Osteocyte (in vitro differentiated cells): ENCODE data around the gene UNC80. TPM values are rescaled to one million over a fixed set of nuclear protein-coding genes. Genes with fewer than 3 reads are reported as not detected.
"Not testable (repeated sequence)": the region's sequence is repeated elsewhere in the genome, so short reads cannot be mapped to it uniquely, and the experiment has no call there.

Source experiments
- DNase-seq: peaks from one replicate; pipeline ENCODE4 v3.0.0; 2021; ENCODE audit warnings: mixed read lengths; ENCODE audit not compliant: unreplicated experiment; ENCODE audit errors: extremely low spot score
- H3K27ac Mint-ChIP-seq: one replicate; pipeline ENCODE4 v1.8.0; 2021; ENCODE audit warnings: mild to moderate bottlenecking, mixed read lengths; ENCODE audit not compliant: unreplicated experiment
- H3K27me3 Mint-ChIP-seq: one replicate; pipeline ENCODE4 v1.8.0; 2021; ENCODE audit warnings: mixed read lengths; ENCODE audit not compliant: unreplicated experiment
- H3K36me3 Mint-ChIP-seq: one replicate; pipeline ENCODE4 v1.8.0; 2021; ENCODE audit warnings: mixed read lengths; ENCODE audit not compliant: unreplicated experiment
- H3K4me1 Mint-ChIP-seq: one replicate; pipeline ENCODE4 v1.8.0; 2021; ENCODE audit warnings: mixed read lengths; ENCODE audit not compliant: unreplicated experiment
- H3K4me3 Mint-ChIP-seq: one replicate; pipeline ENCODE4 v1.8.0; 2021; ENCODE audit warnings: mild to moderate bottlenecking, moderate library complexity, mixed read lengths; ENCODE audit not compliant: unreplicated experiment
- H3K9me3 Mint-ChIP-seq: one replicate; pipeline ENCODE4 v1.8.0; 2021; ENCODE audit warnings: mixed read lengths; ENCODE audit not compliant: unreplicated experiment
- total RNA-seq: library from RNA; stranded (reverse); gene quantifications from 2 replicates; pipeline ENCODE4 v1.2.1, GENCODE V29; 2021
- TF ChIP-seq, protein P1 (sequence below): fragments of 200-600 bp; sonication (generic); IDR thresholded peaks from 2 replicates; pipeline ENCODE4 v1.5.0; 2021; ENCODE audit warnings: antibody characterized with exemption, mild to moderate bottlenecking, moderate library complexity

The UNC80 gene
- total RNA-seq, 1 donor from 2014 or later = not detected

DNA sequence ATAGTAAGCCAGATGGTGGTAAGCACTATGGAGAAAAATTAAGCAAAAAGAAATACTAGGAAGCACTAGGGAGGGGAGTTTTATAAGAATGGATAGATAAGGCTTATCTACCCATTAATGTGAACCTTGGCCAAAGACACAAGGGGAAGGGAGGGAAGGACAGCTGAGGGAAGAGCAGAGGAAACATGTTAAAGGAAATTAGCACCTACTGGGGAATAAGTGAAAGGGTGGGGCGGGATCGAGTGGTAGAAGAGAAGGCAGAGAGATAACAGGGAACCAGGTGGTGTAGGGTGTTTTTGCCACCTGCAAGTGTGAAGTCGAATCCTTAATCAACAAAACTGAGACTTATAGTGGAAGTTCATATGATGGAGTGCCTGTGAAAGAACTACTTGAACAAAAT is 1.7 kb downstream of the UNC80 start:
- H3K27ac Mint-ChIP-seq = no peak overlapping the region
- DNase-seq = no peak
- TF ChIP-seq, protein P1, sequence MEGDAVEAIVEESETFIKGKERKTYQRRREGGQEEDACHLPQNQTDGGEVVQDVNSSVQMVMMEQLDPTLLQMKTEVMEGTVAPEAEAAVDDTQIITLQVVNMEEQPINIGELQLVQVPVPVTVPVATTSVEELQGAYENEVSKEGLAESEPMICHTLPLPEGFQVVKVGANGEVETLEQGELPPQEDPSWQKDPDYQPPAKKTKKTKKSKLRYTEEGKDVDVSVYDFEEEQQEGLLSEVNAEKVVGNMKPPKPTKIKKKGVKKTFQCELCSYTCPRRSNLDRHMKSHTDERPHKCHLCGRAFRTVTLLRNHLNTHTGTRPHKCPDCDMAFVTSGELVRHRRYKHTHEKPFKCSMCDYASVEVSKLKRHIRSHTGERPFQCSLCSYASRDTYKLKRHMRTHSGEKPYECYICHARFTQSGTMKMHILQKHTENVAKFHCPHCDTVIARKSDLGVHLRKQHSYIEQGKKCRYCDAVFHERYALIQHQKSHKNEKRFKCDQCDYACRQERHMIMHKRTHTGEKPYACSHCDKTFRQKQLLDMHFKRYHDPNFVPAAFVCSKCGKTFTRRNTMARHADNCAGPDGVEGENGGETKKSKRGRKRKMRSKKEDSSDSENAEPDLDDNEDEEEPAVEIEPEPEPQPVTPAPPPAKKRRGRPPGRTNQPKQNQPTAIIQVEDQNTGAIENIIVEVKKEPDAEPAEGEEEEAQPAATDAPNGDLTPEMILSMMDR = no peak
- H3K36me3 Mint-ChIP-seq = no peaks in the 10 kb centered on the region
- no peaks in the 10 kb centered on the region for H3K9me3 Mint-ChIP-seq
- peaks cover 5% of the 10 kb centered on the region for H3K4me1 Mint-ChIP-seq
- peaks cover 27% of the 10 kb centered on the region for H3K27me3 Mint-ChIP-seq
- H3K4me3 Mint-ChIP-seq = no peak overlapping the region

DNA sequence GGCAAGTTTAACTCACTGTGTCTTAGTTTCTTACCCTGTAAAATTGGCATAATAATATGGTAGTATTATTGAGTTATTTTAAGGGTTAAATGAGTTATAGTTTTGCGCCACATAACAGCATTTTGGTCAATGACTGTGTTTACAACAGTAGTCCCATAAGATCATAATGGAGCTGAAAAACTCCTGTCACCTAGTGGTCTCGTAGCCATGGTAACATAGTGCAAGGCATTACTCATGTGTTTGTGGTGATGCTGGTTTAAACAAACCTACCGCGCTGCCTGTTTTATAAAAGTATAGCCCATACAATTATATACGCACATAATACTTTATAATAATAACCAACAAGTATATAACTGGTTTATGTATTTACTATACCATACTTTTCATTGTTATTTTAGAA is 15.8 kb downstream of the UNC80 start:
- Mint-ChIP-seq H3K4me3 (no peak overlapping the region), H3K9me3 (no peaks in the 10 kb centered on the region), H3K27me3 (peaks cover 3% of the 10 kb centered on the region), H3K4me1 (no peaks in the 10 kb centered on the region), H3K36me3 (no peaks in the 10 kb centered on the region), H3K27ac (no peak overlapping the region)
- DNase-seq = no peak
- TF ChIP-seq, protein P1 = no peak

DNA sequence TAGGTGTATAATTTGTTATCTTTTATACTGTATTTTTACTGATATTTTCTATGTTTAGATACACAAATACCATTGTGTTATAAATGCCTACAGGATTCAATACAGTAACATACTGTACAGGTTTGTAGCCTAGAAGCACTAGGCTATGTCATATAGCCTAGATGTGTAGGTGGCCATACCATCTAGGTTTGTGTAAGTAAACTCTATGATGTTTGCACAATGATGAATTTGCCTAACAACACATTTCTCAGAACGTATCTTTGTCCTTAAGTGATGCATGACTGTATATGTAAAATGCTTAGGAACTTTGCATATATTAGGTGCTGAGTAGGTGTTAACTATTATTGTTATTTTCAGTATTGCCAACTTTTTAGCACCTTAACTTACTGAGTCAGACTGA is 17.3 kb downstream of the UNC80 start:
- TF ChIP-seq, protein P1 = no peak
- no peak overlapping the region for H3K4me3 Mint-ChIP-seq
- H3K36me3 Mint-ChIP-seq = no peaks in the 10 kb centered on the region
- H3K27ac Mint-ChIP-seq = no peak overlapping the region
- no peaks in the 10 kb centered on the region for H3K9me3 Mint-ChIP-seq
- H3K4me1 Mint-ChIP-seq = no peaks in the 10 kb centered on the region
- DNase-seq = no peak
- no peaks in the 10 kb centered on the region for H3K27me3 Mint-ChIP-seq

DNA sequence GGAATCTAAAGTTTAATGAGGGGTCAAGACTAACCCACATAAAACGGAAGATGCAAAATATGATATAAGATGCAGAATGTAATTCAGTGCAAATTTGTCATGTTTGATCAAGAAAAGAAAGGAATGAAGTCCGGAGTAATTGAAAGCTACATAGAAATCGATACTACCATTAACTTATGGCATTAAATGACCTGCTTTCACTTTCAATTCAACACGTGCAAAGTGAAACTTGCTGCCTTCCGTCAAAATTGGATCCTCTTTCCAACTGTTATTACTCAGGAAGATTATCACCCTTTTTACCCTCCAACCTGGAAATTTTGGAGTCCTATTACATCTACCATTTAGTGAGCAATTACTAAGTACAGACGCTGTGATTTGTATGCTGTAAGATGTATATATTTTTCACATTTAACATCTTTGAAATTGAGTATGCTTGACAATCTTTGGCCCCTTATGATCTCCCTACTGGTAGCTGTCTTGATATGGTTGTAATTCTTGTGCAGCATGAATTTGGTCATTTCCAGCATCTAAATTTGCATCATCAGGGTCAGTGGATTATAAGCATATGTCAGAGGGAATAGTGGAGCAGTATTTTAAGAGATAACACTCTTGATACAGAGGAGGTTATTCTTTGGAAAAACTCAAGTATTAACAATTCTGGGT is 18.6 kb downstream of the UNC80 start:
- no peaks in the 10 kb centered on the region for H3K27me3 Mint-ChIP-seq
- no peak for DNase-seq
- no peak overlapping the region for H3K27ac Mint-ChIP-seq
- no peaks in the 10 kb centered on the region for H3K36me3 Mint-ChIP-seq
- H3K4me3 Mint-ChIP-seq = no peak overlapping the region
- no peaks in the 10 kb centered on the region for H3K9me3 Mint-ChIP-seq
- TF ChIP-seq, protein P1 = no peak
- no peaks in the 10 kb centered on the region for H3K4me1 Mint-ChIP-seq

DNA sequence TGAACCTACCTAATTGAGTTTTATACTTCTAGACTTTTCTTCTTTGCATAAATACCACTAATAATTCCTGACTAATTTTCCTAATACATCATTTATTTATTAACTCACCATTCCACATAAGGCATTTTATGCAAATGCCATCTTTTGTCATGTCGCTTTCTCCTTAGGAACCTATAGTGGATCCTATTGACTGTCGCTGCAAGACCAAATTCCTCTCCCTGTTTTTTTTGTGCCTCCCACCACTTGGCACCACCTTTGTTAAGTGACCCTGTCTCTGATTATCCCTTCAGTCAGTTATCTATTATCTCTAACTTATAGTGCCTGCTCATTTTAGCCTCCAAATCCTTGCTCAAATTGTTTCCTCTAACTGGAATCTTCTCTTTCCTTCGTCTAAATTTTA is 19.5 kb downstream of the UNC80 start:
- no peak overlapping the region for H3K27ac Mint-ChIP-seq
- no peaks in the 10 kb centered on the region for H3K4me1 Mint-ChIP-seq
- no peak for DNase-seq
- TF ChIP-seq, protein P1 = no peak
- H3K9me3 Mint-ChIP-seq = no peaks in the 10 kb centered on the region
- H3K4me3 Mint-ChIP-seq = no peak overlapping the region
- no peaks in the 10 kb centered on the region for H3K27me3 Mint-ChIP-seq
- H3K36me3 Mint-ChIP-seq = no peaks in the 10 kb centered on the region

DNA sequence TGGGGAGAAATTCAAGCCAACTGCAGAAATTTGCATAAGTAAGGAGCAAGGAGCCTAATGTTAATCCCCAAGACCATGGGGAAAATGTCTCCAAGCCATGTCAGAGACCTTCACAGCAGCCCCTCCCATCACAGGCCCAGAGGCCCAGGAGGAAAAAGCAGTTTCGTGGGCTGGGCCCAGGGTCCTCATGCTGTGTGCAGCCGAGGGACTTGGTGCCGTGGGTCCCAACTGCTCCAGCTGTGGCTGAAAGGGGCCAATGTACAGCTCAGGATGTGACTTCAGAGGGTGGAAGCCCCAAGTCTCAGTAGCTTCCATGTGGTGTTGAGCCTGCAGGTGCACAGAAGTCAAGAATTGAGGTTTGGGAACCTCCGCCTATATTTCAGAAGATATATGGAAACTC is 23.8 kb downstream of the UNC80 start:
- not testable (repeated sequence) for H3K27me3 Mint-ChIP-seq, H3K36me3 Mint-ChIP-seq, H3K27ac Mint-ChIP-seq, H3K4me1 Mint-ChIP-seq, H3K9me3 Mint-ChIP-seq, H3K4me3 Mint-ChIP-seq, DNase-seq
